Stimulated activated naive CD4-positive, alpha-beta T cell (primary cell): ENCODE data around the gene EXOC2.
"Not testable (repeated sequence)": the region's sequence is repeated elsewhere in the genome, so short reads cannot be mapped to it uniquely, and the experiment has no call there.

Experiments
- DNase-seq, 6 experiments: peaks; one replicate each; lab custom pipeline; 2025; lab: John Stamatoyannopoulos, UW

EXOC2 gene

DNA sequence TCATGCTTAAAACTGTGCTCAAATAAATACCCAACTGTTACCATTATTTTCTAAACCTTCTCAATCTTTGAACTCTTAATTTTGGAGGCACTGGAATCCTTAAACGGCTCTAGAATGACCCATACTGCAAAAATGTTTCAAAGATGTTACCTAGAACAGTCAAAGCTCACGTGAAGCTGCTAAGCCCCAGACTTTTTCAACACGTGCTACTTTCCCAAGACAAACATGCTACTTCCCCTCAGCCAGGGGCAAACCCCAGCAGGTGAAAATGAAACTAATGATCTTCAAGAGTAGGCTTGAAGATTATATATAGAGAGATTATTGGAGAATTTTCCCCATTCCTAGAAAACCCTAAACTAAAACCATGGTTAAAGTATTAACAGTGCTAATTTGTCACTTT, 64.2 kb downstream of the EXOC2 start:
- DNase-seq = no peak

DNA sequence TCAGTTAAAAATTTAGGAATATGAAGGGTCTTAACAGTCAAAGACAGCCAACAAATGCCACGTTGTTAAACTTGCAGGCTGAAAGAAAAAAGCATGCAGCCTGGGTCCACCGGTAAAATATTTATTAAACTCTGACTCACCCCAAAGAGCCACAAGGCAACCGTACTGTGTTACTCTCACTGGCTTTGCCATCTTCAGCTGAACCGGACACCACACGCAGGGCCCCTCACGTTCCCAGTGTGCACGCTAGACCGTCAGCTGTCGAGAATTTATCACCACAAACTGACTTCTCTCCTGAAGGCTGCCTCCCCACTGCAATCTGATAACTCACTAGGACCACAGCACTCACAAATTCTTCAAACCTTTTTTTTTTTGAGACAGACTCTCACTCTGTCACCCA, 66.7 kb downstream of the EXOC2 start:
- DNase-seq = no peak

DNA sequence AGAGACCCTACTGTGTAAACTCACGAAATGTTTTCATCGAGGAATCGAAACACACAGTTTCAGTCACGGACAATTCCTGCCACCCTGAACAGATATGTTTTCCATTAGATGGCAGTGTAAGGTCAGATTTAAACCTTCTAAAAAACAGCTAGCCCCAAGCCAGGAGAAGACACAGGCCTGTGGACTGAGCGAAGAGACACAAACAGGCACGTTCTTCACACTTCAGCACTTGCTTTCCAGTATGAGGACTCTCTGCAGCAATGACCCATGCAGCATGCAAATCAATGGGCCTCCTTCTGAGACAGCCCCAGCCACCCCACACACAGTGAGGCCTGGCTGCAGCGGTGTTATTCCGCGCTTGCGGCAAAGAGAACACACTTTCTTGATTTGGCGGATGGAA, 68.0 kb downstream of the EXOC2 start:
- no peak for DNase-seq

DNA sequence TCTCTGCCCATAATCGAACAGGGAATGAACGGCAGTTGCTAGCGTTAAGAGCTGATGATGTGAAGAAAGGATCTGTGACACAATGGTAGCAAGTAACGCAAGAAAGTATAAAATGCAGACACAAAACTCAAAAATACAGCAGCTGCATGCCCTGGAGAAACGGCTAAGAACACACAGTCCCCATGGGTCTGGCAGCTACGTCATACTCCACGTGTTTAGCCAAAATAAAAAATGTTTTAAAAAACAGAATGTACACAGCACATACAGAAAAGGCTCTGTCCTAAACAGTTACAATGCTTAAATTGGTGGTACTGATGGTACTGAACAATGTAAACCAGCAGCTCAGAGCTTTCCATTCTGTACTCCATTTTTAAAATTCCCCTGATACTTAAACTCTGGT, 70.5 kb downstream of the EXOC2 start:
- no peak for DNase-seq

DNA sequence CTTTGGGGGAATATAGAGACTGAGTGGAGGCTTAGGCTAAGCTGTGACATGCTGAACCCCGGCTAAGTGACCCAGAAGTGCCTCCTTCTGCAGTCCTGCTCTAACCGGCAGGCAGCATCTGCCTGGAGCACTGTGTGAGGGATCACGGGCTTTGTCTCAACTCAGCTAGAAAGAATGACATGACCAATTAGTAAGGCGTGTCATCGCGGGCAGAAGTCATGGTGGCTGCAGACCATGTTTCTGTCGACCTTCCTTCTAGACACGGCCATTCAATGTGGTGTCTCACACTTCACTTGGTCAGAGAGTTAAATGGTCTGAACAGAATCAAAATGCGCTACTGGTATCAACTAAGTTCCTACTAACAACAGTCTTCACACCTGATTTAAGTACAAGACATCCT, 71.0 kb downstream of the EXOC2 start:
- DNase-seq = no peak

DNA sequence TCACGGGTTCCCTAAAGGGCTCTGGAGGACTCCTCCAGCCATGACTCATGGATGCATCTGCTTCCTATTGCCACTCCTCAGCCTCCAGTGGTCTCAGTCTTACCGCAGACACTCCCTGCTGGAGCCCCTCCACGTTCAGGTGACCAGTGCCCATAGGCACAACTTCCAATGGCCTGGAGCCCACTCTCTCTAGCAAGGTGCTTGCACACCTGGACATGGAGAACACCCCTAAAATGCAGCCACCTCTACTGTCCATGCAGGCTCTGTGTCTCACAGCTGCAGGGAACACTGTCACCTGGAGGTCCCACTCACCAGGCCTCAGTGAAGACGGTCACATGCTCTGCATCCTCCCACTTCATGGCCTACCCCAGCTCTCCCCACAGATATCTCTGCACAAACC, 72.0 kb downstream of the EXOC2 start:
- no peak for DNase-seq

DNA sequence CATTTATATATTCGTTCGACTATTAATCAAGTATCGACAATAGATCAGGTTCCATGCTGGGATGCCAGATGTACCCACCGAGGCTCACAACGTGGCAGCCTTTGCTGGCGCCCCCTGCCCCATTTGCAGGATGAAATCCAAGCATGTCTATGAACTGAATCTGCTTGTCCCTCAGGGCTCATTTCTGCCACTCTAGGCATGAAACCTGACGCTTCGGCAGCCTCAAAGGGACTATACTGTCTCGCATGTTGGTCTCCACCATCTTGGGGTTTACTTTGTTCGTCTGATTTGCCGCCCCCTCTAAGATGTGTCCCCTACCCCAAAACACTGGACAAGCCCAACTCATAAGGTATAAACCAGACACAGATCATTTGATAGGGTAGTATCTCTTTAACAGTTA, 72.8 kb downstream of the EXOC2 start:
- no peak for DNase-seq

DNA sequence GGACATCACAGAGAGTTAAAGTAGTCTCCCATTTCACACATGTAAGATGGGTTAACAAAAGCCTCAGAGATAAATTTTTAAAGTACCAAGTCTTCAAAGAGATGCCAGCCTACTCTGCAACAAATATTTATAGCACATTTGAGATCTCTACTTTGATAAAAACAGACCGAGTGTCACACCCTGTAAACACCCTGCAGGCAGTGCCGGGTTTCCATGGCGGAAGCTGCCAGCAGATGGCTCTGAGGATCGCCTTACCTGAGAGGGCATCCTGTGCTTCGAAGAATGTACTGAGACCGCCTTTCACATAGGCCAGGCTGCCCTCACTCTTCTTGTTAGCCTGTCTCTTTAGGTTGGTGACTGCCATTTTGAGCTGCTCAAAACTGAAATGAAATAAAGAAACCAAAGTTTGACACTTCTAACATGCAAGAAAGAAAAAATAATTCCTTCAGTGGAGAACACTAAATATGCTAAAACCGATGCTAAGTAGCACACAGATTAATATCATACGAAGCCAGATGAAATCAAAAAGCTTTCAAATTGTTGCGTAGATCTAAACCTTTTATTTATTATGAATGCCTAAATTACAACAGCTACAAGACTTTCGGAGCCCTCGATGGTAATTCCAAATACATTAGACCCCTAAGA, 75.4 kb downstream of the EXOC2 start:
- DNase-seq = no peak

DNA sequence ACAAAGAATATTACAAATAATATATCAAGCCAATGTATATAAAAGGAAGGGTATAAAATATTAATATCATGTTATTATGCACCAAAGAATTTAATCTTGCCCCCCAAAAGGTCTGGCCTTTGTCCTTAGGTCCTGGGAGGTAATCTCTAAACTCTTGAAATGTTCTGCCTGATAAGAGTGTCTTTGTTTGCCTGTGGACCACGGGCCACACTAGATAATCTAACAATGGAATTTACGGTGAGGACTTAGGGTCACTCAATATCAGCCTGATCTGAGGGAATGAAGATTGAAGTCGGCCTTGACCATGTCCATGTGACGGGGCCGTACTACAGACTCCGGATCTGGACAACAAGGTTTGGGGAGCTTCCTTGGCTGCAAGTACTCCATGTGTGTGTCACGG, 79.0 kb downstream of the EXOC2 start:
- no peak for DNase-seq

DNA sequence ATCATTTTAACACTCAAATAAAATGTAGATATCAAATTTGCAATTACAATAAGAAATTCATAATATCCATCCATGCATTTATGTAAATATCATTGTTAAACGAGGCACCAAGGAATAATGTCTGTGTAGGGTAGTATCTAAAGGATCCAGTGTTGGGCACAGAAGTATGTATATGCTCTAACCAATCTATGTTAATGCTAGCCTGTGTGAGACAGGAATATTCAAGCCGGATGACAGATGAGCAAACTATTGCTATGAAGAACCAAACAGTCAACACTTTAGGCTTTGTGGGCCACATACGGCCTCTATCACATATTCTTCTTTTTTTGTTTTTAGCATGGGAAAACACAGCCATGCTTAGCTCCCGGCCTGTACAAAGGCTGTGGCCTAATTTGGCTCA, 81.0 kb downstream of the EXOC2 start:
- DNase-seq = no peak

DNA sequence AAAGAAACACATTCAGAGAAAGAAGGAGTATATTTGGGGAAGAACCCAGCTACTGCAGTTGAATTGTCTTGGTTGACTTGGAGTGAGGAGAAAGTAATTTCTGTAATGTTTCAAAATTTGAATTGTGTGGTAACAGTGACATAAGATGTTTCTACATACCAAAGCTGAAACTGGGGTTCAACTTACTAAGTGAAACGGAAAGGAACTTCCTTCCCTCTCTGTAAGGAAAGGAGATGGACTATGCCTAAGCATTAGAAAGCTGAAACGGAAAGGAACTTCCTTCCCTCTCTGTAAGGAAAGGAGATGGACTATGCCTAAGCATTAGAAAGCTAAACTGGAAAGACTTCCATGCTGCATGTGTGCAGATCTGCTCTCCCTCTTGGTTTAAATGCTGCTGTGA, 82.1 kb downstream of the EXOC2 start:
- DNase-seq = no peak

DNA sequence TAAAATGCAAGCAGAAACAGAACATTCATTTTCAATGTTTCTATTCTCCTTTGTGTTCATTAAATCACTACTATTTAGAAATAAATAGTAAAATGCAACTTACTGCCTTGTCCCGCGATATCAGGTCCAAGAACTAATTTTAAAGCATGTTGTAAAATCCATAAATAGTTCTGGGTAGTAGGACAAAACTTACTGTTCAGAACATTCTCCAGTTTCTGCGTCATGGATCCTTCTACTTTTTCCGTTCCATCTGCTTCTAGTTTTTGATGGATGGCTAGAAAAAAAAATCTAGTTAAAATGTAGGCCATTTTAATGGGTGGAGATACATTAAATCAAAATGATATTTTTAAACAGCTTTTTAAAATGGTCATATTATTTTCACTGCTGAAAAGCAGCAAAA, 83.0 kb downstream of the EXOC2 start:
- DNase-seq = no peak

DNA sequence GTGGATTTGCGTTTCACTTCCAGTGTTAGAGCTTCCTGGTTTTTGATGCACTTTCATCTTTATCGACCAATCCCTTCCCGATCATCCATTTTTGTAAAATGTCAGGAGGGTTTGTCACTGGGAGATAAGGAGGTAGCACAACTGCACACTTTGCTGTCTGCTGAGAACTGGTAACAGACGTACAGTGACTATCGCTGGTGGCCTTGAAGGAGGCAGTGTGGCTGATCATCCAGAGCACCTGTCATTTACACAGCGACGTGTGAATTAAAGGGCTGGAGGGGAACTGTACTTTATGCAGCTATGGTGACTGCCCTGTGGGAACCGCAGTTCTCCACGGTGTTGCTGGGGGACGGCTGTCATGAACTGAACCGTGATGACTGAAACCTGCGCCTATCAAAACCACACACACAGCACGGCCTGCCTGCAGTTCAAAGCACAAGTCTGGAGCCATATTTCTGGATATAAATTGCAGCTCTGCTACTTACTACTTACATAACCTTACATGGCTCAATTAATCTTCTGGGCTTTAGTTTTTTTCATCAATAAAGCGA, 86.0 kb downstream of the EXOC2 start:
- DNase-seq = no peak

DNA sequence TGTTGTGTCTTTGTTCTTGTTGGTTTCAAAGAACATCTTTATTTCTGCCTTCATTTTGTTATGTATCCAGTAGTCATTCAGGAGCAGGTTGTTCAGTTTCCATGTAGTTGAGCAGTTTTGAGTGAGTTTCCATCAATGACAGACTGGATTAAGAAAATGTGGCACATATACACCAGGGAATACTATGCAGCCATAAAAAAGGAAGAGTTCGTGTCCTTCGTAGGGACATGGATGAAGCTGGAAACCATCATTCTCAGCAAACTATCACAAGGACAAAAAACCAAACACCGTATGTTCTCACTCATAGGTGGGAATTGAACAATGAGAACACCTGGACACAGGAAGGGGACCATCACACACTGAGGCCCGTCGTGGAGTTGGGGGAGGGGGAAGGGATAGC, 87.0 kb downstream of the EXOC2 start:
- DNase-seq = not testable (repeated sequence)

DNA sequence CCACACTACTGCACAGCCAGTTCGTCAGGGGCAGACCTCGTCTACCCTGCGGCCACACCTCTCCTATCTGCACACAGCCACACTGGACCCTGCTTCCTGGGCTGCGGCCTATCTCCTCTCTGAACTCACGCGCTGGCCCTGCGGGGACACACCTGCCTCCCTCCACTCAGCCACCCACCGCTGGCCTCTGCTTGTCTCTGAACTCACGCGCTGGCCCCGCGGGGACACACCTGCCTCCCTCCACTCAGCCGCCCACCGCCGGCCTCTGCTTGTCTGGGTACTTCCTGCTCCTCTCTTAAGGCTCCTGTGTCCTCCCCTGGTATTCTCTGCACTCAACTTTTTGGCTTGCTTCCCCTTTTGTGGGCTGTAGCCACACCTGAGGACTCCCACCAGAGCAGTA, 88.4 kb downstream of the EXOC2 start:
- no peak for DNase-seq

DNA sequence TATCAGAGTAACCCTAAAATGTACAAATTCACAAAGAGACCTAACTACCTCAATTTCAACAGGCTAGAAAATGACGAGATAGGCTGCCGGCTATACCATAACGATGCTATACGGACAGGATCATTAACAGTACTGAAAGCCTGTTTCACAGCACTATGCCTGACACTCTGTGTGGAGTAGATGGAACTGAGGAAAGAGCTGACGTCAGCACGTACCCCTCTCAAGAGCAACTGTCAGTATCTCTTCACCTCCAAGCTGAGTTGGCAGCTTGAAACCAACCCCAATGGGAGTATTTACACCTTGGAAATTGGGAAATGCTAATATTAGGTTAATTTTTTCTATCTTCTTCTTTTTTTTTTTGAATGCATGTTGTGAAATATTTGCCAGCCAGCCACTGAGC, 89.7 kb downstream of the EXOC2 start:
- no peak for DNase-seq

DNA sequence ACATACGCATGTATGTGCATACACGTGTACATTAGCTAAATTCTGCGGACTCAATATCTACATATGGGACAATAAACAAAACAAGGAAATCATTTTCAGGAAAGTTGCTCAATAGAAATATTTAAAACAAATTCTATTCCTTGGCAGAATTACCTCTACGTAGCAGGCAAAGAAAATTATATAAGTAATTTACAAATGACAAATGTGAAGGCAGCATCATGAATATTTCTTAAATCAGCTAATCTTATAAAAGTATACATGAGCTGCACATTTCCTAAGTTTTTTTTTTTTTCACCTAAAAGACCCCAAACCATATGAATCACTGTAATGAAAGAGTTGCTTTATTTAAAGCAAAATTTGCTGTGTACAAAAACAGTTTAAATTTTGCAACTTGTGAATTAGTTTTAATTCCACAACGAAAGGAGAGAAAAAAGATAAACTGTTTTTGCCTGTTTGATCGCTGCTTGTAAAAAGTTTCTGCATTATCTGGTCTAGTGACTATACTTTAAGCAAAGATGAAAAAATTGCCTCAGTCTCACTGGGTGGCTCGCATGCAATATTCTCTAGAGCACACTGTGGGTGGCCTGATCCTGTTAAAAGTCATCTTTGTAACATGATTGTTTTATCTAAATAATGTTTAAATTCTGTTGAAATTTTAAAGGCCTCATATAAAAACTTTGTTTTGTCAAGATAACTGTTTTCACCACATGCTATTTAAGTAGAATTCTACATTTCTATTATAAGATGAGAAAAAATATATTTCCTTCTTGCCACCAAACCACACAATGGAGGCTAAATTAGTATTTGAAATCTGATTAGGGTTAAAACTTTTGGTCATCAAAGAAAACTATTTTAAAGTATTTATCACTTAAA, 93.1 kb downstream of the EXOC2 start:
- no peak for DNase-seq

DNA sequence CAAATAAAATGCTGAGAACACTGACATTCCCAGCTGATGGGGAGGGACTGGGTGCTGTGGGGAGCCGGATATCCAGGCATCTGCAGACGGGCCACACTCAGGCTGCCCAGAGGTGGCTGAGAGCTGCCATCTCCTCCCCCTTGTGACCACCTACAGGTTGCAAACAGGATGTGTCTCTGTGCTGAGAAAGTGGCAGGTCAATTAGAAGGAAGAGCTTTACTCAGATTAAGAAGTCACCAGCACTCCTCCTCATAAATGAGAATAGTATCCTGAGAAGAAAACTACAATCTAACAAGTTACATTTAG, 99.1 kb downstream of the EXOC2 start:
- DNase-seq = no peak

DNA sequence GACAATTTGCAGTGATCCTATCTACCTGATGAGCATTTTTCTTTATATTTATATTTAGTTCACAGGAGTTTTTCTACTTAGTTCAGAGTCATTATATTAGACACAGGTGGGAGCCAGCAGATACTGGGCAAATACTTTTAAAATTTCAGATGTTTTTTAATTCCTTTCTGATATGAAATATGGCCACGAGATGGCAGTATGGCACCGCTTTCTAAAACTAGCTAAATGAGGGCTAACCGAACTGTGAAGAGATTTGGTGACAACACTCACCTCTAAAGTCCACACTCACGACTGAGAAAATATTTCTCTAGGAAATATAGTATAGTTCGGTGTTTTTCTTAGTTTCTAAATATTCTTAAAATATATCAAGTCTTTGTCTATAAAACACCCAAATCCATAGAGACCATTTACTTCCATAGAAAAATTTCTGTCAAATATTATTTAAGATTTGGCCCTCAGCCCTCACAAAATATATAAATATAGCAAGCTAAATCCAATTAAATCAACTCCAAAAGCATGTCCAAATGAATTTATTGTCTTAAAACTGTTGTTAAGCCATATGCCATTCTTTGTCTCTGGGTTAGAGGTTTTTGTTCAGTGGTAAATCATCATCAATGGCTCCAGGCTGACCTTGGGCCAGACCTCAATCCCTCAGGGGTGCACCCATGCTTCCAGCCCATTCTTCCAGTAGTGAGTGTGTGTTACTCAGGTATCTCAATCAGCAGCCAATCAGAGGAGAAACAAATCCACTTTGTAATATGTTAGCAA, 99.6 kb downstream of the EXOC2 start:
- DNase-seq = peak; percentile 4 to 72 (median 36)

DNA sequence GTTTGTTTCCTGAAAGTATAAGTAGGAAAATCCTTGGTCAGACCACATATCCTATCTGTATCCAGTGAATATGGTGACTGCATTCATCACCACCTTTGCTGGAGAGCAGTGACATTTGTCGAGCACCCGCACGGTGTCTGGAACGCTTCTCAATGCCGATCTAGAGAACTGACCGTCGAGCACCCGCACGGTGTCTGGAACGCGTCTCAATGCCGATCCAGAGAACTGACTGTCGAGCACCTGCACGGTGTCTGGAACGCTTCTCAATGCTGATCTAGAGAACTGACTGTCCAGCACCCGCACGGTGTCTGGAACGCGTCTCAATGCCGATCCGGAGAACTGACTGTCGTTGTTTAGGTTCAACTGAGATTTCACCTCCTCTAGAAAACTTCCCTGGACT, 103.8 kb downstream of the EXOC2 start:
- no peak for DNase-seq

DNA sequence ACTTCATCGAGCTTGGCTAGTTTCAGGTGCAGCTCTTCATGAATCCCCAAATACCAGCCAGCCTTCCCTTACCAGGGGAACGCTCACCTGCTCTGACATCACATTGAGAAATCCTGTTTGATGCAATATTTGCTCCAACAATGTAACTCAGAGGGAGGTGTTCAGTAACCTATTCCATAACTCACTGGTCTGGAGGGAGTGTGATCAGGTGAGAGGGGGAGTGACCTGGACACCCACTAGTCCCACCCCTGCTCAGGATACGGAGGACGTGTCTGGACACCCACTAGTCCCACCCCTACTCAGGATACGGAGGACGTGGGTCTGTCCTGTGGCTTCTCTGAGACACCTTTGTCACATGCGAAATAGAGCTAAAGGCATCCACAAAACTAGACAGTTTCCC, 106.4 kb downstream of the EXOC2 start:
- DNase-seq = no peak

DNA sequence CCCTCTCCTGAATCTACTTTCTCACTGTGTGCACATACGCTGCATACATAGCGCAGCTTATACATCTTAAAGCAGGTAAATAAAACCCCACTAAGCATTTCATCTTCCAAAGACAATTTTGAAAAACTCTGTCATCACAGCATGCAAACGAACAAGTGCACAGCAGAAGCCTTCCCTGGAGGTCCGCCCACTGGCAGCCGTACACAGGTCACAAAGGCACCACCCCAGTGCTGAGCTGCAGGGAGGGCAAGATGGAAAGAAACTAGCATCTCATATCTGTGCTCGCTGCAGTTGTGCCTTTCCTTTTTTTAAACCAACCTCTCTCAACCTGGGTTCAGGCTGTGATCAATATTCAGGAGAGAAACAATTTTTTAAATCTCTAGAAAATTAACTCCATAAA, 109.3 kb downstream of the EXOC2 start:
- no peak for DNase-seq

DNA sequence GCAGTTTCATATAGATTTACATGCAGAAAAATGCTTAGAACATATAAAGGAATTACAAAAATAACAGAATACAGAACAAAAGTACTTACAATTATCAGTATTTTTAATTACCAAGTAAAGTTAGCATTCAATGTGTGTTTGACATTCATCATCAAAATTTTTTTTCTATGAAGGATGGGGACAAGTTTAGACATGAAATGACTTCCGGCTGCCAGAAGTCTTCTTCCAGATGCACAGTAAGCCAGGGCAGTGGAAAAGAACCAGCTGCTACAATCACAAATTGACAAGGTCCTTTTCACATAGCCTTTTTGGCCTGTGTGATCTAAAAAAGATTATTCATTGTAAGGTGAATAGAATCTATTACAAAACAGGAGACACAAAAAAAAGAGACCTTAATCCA, 109.8 kb downstream of the EXOC2 start:
- no peak for DNase-seq
